H1 (cell line): Measurements from ENCODE around the gene MAP3K14. TPM values are rescaled to one million over a fixed set of nuclear protein-coding genes. Genes with fewer than 3 reads are reported as not detected.

Experiments
- BRCA1 ChIP-seq: IDR thresholded peaks from 2 replicates; pipeline ENCODE4 v1.6.1; 2012; ENCODE audit warnings: low read depth, low read length, improper control_type of control experiment
- CEBPB ChIP-seq: IDR thresholded peaks from 2 replicates; pipeline ENCODE4 v1.6.1; 2012; ENCODE audit warnings: low read depth, low read length
- CTBP2 ChIP-seq: IDR thresholded peaks from 2 replicates; pipeline ENCODE4 v1.7.0; 2011; ENCODE audit warnings: borderline replicate concordance, mild to moderate bottlenecking, moderate library complexity, mixed read lengths, low read length; ENCODE audit not compliant: insufficient read depth, insufficient read length
- NRF1 ChIP-seq: IDR thresholded peaks from 2 replicates; pipeline ENCODE4 v1.6.1; 2011; ENCODE audit warnings: mild to moderate bottlenecking, low read depth, low read length, improper control_type of control experiment
- SIN3A ChIP-seq, 2 experiments: IDR thresholded peaks in 1 of 2; conservative IDR thresholded peaks in 1 of 2; 2 replicates each; pipeline ENCODE4 v1.6.1; 2011 to 2012; ENCODE audit warnings: low read length in 2 of 2, improper control_type of control experiment in 1 of 2, low read depth in 1 of 2, mild to moderate bottlenecking in 1 of 2
- SIX5 ChIP-seq: IDR thresholded peaks from 2 replicates; pipeline ENCODE4 v1.6.1; 2011; ENCODE audit warnings: mild to moderate bottlenecking, low read depth, low read length
- SP2 ChIP-seq: IDR thresholded peaks from 2 replicates; pipeline ENCODE4 v1.6.1; 2012; ENCODE audit warnings: mild to moderate bottlenecking, low read length, inconsistent platforms
- SRF ChIP-seq: IDR thresholded peaks from 2 replicates; pipeline ENCODE4 v1.6.1; 2011; ENCODE audit warnings: mild to moderate bottlenecking, low read depth, low read length, moderate library complexity
- USF2 ChIP-seq: IDR thresholded peaks from 2 replicates; pipeline ENCODE4 v1.6.1; 2011; ENCODE audit warnings: low read length, improper control_type of control experiment
- polyA plus RNA-seq, 7 experiments: library from polyadenylated mRNA; depleted of rRNA in 3 of 7; stranded (reverse) in 5 of 7; unstranded in 2 of 7; fragments of >200 nt in 5 of 7; fragments of 200-250 nt in 2 of 7; gene quantifications; 1 replicate in 5 of 7; 2 replicates in 1 of 7; 4 replicates in 1 of 7; pipeline versions ENCODE4 v1.2.1 to v1.2.3, GENCODE V29; 2011 to 2013; ENCODE audit warnings: missing spikeins in 2 of 7, mixed read lengths in 2 of 7
- total RNA-seq: library from RNA; stranded (reverse); fragmentation: NEBNext Ultra II Directional; extraction: Animal tissue kit (Norgen Biotek cat#: 25700); gene quantifications from 2 replicates; pipeline ENCODE4 v1.2.1, GENCODE V29; 2021
- TF ChIP-seq, protein P1 (sequence below): fragments of 300-600 bp; sonication (generic); IDR thresholded peaks from 2 replicates; pipeline ENCODE4 v1.7.1; 2012; ENCODE audit warnings: low read length, moderate library complexity, mild to moderate bottlenecking, inconsistent platforms; ENCODE audit not compliant: insufficient replicate concordance
- TF ChIP-seq, protein P2 (sequence below): IDR thresholded peaks from 2 replicates; pipeline ENCODE4 v1.6.1; 2012; ENCODE audit warnings: inconsistent platforms

MAP3K14 gene
- total and polyA plus RNA-seq, 2 of the 8 experiments (the other 6 are each of a cell fraction or from before 2014, with no cell fraction given), result 5.2 to 6.1 TPM

DNA sequence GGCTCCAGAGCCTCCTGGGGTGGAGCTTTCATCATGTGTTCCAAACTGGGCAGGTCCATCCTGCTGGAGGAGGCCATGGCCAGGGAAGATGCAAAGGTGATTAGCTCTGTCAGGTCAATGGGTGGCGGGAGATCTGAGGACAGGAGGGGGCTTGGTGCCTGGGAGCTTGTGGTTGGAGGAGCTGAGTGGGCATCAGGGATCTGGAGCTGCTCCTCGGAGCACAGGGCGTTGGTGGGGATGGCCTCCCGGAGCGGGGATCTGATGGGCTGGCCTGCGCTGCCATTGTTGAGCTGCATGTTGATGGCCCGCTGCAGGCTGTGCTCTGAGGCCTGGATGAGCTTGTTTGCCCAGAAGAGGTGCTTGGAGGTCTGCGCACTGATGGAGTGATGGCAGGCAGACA, 61.5 kb downstream of the MAP3K14 start (continued):
- TF ChIP-seq, protein P1, sequence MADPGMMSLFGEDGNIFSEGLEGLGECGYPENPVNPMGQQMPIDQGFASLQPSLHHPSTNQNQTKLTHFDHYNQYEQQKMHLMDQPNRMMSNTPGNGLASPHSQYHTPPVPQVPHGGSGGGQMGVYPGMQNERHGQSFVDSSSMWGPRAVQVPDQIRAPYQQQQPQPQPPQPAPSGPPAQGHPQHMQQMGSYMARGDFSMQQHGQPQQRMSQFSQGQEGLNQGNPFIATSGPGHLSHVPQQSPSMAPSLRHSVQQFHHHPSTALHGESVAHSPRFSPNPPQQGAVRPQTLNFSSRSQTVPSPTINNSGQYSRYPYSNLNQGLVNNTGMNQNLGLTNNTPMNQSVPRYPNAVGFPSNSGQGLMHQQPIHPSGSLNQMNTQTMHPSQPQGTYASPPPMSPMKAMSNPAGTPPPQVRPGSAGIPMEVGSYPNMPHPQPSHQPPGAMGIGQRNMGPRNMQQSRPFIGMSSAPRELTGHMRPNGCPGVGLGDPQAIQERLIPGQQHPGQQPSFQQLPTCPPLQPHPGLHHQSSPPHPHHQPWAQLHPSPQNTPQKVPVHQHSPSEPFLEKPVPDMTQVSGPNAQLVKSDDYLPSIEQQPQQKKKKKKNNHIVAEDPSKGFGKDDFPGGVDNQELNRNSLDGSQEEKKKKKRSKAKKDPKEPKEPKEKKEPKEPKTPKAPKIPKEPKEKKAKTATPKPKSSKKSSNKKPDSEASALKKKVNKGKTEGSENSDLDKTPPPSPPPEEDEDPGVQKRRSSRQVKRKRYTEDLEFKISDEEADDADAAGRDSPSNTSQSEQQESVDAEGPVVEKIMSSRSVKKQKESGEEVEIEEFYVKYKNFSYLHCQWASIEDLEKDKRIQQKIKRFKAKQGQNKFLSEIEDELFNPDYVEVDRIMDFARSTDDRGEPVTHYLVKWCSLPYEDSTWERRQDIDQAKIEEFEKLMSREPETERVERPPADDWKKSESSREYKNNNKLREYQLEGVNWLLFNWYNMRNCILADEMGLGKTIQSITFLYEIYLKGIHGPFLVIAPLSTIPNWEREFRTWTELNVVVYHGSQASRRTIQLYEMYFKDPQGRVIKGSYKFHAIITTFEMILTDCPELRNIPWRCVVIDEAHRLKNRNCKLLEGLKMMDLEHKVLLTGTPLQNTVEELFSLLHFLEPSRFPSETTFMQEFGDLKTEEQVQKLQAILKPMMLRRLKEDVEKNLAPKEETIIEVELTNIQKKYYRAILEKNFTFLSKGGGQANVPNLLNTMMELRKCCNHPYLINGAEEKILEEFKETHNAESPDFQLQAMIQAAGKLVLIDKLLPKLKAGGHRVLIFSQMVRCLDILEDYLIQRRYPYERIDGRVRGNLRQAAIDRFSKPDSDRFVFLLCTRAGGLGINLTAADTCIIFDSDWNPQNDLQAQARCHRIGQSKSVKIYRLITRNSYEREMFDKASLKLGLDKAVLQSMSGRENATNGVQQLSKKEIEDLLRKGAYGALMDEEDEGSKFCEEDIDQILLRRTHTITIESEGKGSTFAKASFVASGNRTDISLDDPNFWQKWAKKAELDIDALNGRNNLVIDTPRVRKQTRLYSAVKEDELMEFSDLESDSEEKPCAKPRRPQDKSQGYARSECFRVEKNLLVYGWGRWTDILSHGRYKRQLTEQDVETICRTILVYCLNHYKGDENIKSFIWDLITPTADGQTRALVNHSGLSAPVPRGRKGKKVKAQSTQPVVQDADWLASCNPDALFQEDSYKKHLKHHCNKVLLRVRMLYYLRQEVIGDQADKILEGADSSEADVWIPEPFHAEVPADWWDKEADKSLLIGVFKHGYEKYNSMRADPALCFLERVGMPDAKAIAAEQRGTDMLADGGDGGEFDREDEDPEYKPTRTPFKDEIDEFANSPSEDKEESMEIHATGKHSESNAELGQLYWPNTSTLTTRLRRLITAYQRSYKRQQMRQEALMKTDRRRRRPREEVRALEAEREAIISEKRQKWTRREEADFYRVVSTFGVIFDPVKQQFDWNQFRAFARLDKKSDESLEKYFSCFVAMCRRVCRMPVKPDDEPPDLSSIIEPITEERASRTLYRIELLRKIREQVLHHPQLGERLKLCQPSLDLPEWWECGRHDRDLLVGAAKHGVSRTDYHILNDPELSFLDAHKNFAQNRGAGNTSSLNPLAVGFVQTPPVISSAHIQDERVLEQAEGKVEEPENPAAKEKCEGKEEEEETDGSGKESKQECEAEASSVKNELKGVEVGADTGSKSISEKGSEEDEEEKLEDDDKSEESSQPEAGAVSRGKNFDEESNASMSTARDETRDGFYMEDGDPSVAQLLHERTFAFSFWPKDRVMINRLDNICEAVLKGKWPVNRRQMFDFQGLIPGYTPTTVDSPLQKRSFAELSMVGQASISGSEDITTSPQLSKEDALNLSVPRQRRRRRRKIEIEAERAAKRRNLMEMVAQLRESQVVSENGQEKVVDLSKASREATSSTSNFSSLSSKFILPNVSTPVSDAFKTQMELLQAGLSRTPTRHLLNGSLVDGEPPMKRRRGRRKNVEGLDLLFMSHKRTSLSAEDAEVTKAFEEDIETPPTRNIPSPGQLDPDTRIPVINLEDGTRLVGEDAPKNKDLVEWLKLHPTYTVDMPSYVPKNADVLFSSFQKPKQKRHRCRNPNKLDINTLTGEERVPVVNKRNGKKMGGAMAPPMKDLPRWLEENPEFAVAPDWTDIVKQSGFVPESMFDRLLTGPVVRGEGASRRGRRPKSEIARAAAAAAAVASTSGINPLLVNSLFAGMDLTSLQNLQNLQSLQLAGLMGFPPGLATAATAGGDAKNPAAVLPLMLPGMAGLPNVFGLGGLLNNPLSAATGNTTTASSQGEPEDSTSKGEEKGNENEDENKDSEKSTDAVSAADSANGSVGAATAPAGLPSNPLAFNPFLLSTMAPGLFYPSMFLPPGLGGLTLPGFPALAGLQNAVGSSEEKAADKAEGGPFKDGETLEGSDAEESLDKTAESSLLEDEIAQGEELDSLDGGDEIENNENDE, result no peak
- TF ChIP-seq CTBP2 (no peak), SIX5 (no peak), USF2 (no peak), NRF1 (no peak), SP2 (no peak), BRCA1 (no peak), SRF (no peak), SIN3A (conservative IDR thresholded peaks at IDR 0.05 in 1 of 2, IDR thresholded peaks at IDR 0.05 in 1 of 2; ENCODE audit: low read depth in 1 of 2, low read length in 2 of 2) (no peak), CEBPB (no peak)
- TF ChIP-seq, protein P2, sequence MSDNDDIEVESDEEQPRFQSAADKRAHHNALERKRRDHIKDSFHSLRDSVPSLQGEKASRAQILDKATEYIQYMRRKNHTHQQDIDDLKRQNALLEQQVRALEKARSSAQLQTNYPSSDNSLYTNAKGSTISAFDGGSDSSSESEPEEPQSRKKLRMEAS, result no peak
